G401.6 (cell line): ENCODE measurements around the gene SRMS.
"Not testable (repeated sequence)": the region's sequence is repeated elsewhere in the genome, so short reads cannot be mapped to it uniquely, and the experiment has no call there.

ENCODE experiments used
- FAIRE-seq: peaks from 2 replicates; lab custom pipeline; 2012; peaks lifted over from hg19 to GRCh38; lab: Jason Lieb, UNC

Gene SRMS

GRCh38 chr20:63565699-63566335 lies 18.3 kb upstream of the SRMS start:
- no peak for FAIRE-seq

DNA sequence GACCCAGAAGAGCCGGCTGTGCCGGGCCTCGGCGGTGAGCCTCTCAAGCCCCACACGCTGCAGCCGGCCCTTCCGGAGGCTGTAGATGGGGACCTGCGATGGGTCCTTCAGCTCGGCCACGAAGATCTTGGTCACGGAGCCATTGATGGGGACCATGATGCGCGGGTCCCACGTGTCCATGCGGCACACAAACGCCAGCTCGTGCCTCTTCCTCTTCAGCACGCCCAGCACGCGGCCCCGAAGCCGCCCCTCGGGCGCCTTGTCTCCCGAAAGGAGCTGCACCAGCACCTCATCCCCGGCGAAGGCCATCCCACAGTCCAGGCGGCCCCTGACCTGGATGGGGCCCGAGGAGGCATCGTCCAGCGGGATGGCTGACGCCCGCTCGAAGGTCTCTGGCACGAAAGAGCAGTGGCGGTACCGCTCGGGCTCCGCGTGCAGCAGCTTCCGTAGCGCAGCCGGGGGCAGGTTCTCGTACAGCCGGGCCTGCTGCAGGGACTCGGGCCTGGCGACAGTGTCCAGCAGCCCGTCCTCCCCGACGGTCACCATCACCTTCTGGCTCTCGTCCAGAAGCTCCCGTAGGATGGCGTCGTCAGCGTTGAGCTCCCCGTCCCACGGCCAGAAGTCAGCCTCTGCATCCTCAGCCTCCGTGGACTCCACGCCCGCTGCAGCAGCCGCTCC lies 17.6 kb upstream of the SRMS start:
- no peak for FAIRE-seq

GRCh38 chr20:63564036-63564810 lies 16.7 kb upstream of the SRMS start:
- no peak for FAIRE-seq

DNA sequence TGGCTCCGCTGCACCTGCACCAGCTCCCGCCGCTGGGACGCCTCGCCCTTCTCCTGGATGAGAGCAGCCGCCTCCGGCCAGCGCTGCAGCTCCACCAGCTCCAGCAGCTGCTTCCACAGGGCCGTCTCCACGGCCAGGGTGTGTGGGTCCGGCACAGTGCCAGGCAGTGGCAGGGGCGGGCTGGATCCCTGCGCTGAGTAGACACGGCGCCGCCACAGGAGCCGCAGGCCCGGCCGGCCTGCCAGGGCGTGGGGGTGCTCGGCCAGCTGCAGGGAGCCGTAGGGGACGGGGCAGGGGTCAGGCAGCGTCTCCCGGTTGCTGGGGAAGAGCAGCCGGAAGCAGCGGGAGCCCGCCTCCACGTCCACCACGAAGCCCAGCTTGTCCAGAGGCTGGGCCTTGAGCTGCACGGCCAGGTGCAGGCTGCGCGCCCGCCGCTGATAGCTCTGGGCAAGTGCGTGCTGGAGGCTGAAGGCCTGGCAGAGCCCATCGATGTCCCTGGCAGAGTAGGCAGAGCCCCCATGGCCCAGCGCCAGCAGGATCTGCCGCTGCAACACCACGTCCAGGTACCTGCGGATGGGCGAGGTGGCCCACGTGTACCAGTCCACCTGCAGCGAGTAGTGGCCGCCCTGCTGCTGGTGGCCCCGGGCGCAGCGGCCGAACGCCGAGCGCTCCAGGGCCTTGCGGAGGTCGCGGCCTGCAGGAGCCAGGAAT lies 15.8 kb upstream of the SRMS start:
- FAIRE-seq: no peak

GRCh38 chr20:63562461-63563224 lies 15.1 kb upstream of the SRMS start:
- no peak for FAIRE-seq

GRCh38 chr20:63561624-63562396 lies 14.3 kb upstream of the SRMS start:
- FAIRE-seq: no peak

- FAIRE-seq: no peak
These were observed 13.5 kb upstream of the SRMS start for GRCh38 chr20:63560856-63561609.

DNA sequence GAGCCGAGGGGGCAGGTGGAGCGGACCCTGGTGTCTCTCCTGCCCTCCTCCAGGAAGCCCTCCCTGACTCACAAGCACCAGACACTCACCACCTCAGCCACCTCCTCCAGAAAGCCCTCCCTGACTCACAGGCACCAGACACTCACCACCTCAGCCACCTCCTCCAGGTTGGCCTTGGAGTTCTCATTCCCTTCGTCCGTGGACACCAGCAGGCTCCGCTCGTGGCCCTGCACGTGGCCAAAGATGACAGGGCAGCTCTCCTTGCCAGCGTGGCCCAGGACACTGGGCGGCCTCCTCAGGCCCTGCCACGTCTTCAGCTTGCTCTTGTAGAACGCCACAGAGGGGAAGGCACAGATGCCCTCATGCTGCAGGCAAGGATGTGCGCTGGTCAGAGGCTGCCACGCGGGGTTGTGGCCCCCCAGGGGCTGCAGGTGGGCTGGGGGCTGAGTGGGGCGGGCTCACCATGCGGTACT lies 12.8 kb upstream of the SRMS start:
- FAIRE-seq: no peak

DNA sequence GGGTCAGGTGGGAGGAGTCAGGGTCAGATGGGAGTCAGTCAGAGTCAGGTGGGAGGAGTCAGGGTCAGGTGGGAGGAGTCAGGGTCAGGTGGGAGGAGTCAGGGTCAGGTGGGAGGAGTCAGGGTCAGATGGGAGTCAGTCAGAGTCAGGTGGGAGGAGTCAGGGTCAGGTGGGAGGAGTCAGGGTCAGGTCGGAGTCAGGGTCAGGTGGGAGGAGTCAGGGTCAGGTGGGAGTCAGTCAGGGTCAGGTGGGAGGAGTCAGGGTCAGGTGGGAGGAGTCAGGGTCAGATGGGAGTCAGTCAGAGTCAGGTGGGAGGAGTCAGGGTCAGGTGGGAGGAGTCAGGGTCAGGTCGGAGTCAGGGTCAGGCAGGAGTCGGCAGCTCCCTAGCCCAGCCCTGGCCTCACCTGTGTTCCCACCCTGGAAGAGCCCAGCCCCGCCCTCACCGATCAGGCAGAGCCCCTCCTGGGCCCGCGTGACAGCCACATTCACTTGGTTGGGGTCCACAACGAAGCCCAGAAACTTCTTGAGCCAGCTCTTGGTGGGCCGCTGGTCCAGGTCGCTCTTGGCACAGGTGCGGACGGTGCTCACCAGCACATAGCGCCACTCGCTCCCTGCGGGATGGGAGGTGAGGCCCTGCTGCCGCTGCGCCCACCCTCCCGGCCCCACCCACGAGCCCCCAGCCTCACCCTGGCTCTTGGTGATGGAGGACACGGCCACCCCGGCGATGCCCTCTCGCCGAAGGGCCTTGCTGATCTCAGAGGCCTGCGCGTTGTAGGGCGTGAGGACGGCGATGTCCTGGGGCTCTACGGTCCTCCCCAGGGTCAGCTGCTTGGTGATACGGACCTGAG lies 12.2 kb upstream of the SRMS start:
- not testable (repeated sequence) for FAIRE-seq

DNA sequence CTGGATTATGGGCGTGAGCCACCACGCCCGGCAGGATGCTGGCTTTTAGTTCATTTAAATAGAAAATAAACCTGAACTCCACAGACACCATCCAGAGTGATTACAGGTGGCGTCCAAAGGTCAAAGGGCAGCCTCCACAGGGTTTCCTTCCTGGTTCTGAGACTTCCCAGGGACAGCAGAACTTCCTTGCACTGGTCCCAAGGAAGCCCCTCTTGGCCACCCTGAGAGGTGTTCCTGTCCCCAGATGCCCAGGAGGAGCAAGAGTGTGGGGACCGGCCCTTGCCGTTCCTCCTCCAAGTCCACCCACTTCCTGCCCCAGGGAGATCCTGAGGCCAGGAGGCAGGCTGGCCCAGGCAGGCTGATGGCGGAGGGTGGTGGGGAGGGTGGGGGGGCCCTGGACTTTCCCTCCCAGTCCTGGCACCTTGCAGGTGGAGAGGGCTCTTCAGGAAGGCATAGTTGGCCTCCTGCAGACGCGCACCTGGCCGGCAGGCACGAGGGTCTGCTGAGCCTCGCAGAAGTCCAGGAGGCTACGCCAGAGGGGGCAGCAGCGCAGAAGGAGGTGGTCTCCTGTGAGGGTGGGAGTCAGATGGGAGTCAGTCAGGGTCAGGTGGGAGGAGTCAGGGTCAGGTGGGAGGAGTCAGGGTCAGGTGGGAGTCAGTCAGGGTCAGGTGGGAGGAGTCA lies 11.4 kb upstream of the SRMS start:
- FAIRE-seq: no peak

DNA sequence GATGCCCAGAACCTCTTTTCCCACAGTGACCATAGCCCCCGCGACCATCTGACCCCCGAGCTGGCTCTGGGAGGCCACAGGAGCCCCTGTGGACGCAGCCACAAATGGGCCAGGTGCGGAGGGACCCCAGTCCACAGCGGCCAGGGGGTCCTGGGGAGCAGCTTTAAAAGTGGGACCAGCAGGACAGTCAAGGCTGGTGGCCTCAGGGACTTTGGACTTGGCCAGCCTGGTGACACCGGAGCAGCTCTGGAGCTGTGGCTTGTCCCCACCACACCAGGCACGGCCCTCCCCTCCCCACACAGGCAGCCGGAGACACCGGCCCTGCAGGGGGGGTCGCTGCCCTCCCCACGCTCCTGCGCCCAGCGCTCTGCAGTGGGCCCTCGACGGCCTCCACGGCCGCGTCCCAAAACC lies 9.9 kb upstream of the SRMS start:
- no peak for FAIRE-seq

GRCh38 chr20:63556873-63557478 lies 9.4 kb upstream of the SRMS start:
- no peak for FAIRE-seq

DNA sequence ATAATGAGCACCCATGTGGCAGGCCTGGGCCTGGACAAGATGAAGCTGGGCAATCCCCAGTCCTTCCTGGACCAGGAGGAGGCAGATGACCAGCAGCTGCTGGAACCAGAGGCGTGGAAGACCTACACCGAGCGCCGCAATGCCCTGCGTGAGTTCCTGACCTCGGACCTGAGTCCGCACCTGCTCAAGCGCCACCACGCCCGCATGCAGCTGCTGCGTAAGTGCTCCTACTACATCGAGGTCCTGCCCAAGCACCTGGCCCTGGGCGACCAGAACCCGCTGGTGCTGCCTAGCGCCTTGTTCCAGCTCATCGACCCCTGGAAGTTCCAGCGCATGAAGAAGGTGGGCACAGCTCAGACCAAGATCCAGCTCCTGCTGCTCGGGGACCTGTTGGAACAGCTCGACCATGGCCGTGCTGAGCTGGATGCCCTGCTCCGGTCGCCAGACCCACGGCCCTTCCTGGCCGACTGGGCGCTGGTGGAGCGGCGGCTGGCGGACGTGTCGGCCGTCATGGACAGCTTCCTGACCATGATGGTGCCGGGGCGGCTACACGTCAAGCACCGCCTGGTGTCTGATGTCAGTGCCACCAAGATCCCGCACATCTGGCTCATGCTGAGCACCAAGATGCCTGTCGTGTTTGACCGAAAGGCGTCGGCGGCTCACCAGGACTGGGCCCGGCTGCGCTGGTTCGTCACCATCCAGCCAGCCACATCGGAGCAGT lies 8.3 kb upstream of the SRMS start:
- no peak for FAIRE-seq

GRCh38 chr20:63554361-63555278 lies 7.1 kb upstream of the SRMS start:
- no peak for FAIRE-seq

GRCh38 chr20:63553933-63554290 lies 6.4 kb upstream of the SRMS start, which contains the start of gene FNDC11:
TSS of gene FNDC11 (plus strand) at chr20:63554159. CDS start at chr20:63555664, 1,505 bp downstream.
- FAIRE-seq: no peak

DNA sequence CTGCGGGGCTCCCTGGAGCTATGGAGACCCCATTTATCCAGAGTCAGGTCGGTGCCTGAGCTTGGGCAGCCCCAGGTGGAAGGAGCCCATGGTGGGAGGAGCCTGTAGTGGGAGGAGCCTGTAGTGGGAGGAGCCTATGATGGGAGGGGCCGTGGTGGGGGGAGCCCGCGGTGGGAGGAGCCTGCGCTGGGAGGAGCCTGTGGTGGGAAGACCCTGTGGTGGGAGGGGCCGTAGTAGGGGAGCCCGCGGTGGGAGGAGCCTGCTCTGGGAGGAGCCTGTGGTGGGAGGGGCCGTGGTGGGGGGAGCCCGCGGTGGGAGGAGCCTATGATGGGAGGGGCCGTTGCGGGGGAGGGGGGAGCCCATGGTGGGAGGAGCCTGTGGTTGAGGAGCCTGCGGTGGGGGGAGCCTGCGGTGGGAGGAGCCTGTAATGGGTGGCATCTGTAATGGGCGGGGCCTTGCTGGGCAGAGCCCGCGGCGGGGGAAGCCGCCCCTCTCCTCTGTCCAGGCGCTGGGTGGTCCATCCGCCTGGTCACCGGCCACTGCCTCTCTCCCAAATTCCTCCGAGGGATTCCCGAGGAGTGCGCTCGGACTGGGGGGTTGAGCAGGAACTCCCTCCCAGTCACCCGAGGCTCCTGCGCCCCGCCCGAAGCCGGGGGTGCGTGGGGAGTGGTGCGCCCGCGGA lies 5.8 kb upstream of the SRMS start:
- FAIRE-seq: peak; percentile 97
